Eye (tissue), 1 donor: ENCODE data around the gene PTGES2.

Experiments
- DNase-seq: peaks from one replicate; pipeline ENCODE4 v3.0.0-alpha.2; 2015

The PTGES2 gene

DNA sequence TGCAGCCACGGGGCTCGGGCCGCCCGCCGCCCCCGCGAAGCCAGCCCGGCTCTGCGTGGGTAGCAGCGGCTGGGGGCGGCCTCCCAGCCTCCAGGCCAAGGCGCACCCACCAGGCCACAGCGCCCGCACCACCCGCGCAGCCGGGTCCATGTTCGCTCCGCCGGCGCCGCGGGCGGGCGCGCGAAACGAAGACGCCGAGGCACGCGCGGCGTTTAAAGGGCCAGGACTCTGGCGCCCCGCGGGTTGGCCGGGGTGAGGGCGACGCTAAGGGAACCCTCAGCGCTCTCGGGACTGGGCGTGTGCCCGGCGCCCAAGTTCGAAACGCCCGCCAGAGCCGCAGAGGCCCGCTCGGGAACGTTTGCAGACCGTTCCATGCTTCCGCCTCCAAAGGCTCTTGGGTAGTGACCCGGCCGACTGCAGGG, at the start of gene PTGES2:
PTGES2 (minus strand) TSS at position 162 of the 422 bp plus-strand sequence; CDS start at position 150, 12 bp downstream.
- DNase-seq = peak; percentile 95

DNA sequence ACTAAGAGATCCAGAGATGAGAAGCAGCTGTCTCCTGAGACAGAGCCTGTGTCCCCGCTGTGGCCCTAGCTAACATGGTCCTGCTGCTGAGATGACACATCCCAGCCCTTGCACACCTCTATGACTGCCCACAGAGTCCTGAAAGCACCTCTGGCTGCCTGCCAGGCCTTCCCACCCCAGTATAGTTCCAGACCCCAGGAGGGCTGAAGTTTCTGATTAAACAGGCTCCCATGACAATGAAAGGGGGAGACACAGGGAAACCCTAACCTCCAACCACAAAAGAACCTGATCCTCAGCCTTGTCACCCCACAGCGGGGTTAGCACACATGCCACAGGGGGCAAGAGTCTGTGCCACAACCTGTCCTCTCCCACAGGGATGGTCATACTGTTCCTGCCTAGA, 48.2 kb upstream of the PTGES2 start:
- no peak for DNase-seq

DNA sequence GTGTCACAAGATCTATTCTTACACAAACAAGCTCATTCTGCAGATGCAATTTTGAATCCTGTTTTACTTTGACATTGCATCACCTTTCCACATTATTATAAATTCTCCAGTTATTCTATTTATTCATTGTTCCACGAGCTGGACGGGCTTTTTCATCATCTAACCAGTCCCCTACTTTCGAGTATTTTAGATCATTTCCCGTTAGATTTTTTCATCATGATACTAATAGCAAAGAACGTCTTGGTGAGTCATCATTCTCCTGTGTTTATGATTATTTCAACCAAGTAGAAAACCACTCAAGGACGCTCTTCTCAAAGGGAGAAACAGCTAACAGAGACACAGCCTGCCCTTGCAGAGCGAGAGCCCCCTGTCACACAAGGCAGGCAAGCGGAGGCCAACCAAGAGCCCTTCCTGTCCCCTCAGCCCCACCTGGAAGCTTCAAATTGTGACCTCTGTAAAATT, 47.6 kb upstream of the PTGES2 start:
- DNase-seq = no peak

DNA sequence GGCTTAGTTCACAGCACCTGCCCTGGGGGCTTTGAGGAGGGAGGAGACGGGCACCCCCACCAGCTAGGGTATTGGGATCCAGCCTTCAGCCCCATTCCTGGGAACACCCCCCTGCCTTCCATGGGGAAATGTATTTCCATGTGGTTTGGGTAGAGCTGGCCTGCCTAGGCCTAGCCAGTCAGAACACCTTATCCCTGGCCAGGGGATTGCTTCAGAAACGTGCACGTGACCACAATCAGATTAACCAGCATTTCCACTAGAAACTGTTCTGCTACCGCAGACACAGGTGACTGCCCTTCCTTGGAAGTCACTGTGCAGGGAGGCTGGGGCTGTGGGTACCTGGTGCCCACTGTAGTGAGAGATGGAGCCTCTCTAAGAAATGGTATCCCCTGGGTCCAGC, 46.5 kb upstream of the PTGES2 start:
- DNase-seq = no peak

DNA sequence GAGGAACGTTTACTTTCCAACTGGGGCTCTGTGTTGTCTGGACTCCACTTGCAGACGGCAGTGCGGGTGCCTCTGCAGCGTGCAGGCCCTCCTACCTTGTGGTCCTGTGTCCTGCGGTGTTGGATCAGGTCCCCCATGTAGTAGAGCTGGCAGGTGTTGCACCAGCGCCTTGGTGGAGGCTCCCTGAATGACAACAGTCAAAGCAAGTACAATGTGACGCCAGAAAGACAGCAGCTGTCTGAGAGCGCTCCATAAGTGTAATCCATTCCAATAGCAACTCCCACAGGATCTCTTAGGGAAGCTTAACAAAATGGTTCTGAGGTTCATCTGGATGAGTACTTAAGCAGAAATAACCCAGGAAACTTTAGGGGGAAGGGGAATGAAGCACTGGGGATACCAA, 42.4 kb upstream of the PTGES2 start:
- peak; percentile 45 for DNase-seq

DNA sequence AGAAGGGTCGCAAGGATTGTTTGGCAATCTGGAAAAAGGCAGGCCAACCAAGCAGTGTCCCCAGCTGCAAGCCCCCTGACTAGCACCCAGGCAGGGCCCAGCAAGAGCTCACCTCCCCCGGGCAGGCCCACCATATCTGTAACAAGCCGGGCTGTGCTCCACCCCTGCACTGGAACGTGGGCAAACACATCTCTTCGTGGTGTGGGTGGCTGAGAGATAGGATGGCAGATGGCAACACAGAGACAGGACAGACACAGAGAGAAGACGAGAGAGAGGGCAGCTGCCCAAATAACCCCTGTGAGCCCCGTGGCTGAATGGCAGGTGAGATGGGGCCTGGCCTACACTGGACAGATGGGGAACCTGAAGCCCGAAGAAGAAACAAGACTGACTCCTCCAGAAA, 42.0 kb upstream of the PTGES2 start:
- no peak for DNase-seq

DNA sequence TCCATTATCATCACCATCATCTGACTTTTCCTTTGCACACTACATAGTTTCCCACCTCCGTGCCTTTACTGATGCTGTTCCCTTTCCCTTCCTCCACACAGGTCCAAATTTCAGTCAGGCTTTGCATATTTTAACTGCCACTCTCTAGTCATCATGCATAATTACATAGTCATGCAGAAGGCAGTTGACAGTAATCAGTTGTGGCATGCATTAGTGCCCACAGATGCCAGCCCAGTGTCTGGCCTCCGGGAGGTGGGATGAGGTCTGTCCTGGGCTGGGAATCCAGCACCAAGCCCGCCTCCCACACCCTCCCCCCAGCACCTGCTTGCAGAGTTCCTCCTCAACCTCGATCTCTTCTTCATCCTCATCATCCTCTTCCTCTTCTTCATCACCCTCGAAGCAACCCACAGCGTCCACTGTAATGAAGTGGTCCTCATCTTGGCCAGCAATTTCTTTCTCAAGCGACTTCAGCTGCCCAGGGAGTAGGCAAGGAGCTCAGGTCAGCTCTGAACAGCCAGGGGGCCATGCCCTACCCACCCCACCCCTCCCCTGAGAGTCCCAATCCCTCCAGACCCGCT, 41.3 kb upstream of the PTGES2 start:
- peak; percentile 63 for DNase-seq

DNA sequence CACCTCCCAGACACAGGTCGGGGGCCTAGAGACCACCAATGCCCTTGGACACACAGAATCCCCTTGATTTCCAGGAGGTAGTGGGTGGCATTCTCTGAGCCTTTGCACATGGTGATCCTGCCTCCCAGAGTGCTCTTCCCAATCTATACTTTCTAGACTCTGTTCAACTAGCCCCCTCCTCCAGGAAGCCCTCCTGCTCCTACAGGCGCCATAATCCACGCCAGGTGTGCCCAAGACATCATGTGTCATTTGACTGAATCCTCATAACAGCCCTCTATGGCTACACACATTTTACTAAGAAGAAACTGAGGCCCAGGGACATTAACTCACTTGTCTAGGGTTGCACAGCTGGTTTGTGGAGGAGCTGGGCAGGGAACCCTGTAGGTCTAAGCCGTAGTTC, 39.7 kb upstream of the PTGES2 start:
- DNase-seq = no peak

DNA sequence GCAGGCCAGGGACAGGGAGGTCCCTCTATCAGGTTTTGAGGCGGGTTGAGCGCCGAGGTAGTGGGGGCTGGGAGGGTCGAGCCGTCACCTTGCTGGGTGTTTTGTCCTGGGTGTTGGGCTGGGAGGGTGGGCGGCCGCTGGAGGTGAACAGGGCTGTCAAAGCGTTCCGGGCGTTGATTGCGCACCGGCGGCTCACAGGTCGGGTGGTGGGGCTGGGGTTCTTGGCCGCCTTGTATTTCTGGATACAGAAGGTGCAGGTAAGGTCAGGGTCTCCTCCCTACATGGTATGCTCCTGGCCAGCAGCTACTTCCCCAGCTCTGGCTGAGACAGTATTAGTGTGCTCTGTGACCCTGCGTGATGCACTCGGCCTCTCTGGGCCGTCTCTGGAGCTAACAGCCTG, 38.6 kb upstream of the PTGES2 start:
- no peak for DNase-seq

DNA sequence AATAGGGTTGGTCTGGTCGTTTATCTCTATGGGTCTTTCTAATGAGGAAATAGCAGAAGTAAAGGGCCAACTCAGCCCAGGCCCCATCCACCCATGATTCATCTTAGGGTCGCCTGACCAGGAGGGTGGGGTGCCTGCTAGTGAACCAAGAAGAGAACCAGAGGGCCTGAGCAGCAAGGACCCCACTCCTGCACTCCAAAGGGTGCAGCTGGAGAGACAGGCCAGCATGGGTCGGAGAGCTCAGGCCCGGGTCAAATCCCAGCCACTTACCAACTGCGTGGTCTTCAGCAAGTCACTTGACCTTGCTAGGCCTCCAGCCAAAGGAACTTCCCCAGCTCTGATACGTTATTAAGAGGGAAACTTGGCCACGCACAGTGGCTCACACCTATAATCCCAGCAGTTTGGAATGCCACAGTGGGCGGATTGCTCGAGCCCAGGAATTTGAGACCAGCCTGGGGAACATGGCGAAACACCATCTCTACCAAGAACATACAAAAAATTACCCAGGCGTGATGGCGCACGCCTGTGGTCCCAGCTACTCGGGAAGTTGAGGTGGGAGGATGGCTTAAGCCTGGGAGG, 36.9 kb upstream of the PTGES2 start:
- DNase-seq = no peak

DNA sequence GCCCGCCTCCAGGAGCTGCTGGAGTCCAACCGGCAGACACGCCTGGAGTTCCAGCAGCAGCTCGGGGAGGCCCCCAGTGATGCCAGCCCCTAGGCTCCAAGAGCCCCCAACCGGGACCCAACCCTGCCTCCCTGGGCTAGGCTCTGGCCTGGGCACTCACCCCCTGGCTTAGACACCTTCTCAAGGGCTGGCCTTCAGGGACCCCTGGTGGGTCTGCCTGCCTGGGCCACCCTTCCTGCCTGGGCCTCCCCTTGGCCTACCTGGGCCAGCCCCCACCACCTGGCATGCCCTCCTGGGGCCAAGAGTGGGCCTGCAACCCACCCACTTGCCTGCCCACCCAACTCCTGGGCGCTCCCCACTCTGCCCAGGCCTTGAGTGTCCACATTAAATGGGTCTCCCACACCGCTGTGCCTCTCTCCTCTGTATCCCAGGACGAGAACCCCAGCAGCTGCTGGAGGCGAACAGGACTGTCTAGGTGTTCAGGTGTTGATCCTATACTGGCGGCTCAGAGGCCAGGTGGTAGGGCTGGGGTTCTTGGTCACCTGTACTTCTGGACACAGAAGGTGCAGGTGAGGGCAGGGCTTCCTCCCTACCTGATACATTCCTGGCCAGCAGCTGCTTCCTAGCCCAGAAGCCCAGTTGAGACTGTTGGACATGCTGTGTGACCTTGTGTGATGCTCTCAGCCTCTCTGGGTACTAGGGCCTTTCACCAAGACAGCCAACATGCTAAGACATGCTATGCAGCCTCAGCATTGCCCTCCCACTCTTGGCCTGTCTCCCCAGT, 36.2 kb upstream of the PTGES2 start:
- DNase-seq = no peak

DNA sequence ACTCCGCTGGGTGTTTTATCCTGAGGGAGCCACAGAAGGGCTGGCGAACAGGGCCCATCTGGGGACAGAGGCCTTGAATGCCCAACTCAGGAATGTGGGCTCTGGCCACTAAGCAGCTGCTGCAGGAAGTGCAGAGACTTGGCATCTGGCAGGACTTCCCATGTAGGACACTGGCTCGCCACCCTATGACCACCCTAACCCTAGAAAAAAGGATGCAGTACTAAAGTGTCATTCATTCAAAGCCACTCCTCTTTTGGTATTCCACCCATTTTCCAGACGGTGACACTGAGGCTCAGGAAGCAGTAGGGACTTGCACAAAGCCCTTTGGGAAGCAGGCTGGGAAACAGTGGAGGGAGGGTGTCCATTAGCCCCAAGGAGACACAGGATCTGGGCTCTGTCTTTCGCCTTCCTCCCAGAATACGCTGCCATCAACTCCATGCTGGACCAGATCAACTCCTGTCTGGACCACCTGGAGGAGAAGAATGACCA, 35.5 kb upstream of the PTGES2 start:
- no peak for DNase-seq

DNA sequence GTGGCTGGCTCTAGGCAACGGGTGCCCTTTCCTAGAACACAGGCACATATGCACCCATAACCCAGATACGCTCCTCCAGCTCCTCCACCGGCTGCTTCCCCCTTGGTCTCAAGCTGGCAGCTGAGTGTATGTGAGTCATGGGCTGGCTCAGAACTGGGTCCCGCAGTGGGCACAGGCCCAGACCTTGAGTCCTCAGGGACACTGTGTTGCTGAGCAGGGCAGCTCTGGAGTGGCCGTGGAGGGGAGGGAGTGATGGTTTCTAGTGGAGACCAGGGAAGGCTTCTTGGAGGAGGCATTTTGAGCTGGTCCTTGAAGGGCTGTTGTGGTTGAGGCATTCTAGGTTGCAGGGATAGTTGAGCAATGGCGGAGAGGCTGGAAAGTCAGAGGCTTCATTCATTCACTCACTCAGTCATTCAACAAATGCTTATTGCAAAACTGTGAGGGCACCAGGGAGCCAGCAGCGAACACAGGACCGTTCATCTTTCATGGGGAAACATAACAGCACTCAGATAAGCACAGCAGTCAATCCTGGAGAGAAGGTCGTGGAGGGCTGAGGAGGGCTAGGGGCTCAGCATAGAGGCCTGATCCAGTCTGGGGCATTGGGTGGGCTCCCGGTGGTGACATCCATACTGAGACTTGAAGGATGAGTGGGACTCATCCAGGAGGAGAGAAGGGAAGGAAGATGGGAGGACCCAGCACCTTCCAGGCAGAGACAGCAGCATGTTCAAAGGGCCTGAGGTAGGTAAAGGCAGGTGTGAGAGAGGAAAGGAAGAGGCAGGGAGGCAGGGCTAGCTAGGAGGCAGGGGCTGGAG, 34.9 kb upstream of the PTGES2 start:
- no peak for DNase-seq

DNA sequence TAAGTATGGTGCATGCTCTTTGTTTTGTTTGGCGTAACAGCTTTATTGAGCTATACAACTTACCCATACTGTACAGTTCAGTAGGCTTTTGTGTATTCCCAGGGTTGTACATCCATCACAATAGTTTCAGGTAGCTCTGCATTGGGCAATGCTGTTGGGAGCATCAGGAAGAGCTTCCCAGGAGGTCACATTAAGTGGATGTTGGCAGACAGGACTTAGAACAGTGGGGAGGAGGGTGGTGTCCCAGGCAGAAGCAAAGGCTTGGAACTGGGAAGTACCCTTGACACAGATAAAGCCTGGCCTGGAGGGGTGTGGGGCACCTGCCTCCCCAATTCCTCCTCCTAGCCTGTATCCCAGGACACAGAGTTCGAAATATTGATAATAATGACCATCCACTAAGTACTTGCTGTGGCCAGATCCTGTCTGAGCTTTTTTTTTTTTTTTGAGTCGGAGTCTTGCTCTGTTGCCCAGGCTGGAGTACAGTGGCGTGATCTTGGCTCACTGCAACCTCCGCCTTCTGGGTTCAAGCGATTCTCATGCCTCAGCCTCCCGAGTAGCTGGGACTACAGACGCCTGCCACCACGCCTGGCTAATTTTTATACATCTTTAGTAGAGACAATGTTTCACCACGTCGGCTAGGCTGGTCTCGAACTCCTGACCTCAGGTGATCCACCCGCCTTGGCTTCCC, 33.8 kb upstream of the PTGES2 start:
- DNase-seq = peak; percentile 31

DNA sequence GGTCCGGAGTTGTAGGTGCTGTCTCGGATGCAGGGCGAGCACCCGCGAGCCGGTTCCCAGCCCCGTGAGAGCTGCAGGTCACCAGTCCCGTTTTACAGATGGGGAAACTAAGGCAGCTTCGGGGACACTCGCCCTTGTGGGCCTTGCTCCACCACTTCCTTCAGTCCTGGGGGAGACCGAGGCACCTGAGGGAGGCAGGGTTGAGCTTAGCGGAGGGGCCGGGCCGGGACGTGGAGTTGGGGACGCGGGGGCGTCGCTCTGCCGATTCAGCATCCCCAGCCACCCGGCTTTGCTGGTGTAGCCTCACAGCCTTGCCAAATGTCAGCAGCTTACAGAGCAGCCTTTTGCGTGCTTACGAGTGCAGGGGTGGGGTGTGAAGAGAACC, 33.1 kb upstream of the PTGES2 start:
- DNase-seq = no peak

DNA sequence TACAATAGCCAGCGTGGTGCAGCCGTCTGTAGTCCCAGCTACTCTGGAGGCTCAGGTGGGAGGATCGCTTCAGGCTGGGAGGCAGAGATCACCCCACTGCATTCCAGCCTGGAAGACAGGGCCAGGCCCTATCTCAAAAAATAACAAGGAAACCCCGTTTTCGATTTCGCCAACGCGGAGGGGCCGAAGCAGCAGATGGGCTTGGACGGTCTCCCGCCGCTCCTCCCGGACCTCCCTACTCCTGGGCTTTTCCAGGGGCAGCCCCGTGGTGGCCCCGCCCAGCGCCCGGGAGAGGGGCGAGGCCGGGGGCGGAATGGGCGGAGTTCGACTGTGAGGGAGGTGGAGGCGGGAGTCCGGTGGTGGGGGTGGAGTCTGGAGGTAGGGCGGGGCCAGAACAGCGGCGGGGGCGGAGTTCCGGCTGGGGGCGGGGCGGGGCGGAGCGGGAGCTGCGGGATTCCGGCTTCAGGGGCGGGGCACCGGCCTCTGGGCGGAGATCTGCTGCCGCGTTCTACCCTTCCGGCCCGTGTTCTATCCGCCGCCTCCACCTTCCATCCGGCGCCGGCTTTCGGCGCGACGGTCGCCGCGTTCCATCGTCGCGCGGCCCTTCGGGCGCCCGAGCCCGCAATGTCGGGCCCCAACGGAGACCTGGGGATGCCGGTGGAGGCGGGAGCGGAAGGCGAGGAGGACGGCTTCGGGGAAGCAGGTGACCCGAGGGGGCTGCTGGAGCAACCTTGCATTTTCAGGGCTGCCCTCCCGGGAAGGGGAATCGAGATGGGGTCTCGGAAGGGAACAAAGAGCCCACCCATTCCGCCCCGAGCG, 32.5 kb upstream of the PTGES2 start, which contains the start of gene BBLN:
BBLN (plus strand) TSS at position 482 of the 819 bp plus-strand sequence; CDS start at position 625, 143 bp downstream.
- peak; percentile 98 for DNase-seq

DNA sequence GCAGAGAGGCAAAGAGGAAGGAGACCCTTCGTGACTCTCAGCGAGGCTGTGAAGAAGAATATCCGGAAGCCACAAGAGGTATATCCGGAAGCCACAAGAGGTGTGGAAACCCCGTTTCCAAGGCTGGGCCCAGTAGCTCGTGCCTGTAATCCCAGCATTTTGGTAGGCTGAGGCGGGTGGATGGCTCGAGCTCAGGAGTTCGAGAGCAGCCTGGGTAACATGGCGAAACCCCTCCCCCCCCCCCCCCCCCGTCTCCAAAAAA, 31.9 kb upstream of the PTGES2 start:
- DNase-seq = no peak

DNA sequence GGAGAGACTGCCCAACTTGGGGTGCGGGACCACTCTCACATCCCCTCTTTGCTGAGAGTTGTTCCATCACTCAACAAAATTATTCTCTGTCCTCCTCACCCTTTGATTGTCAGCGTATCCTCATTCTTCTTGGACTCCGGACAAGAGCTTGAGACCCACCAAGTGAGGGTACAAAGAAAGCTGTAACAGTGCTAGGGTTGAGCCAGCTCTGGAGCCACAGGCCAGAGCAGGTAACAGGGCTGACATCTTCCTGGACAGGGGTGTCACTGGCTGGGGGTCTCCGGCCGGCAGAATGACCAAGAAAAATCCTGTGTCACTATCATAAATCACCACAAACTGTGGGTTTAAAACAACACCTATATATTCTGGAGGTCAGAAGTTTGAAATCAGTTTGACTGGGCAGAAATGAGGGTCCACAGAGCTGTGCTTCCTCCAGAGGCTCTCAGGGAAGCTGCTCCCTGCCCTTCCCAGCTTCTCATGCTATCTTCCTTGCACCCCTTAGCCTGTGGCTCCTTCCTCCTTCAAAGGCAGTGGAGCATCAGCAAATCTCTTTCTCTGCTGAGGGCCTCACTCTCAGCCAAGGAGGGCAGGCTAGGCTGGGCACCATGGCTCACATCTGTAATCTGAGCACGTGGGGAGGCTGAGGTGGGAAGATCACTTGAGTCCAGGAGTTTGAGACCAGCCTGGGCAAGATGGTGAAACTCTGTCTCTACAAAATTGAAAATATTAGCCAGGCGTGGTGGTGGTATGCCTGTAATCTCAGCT, 28.4 kb upstream of the PTGES2 start:
- no peak for DNase-seq

DNA sequence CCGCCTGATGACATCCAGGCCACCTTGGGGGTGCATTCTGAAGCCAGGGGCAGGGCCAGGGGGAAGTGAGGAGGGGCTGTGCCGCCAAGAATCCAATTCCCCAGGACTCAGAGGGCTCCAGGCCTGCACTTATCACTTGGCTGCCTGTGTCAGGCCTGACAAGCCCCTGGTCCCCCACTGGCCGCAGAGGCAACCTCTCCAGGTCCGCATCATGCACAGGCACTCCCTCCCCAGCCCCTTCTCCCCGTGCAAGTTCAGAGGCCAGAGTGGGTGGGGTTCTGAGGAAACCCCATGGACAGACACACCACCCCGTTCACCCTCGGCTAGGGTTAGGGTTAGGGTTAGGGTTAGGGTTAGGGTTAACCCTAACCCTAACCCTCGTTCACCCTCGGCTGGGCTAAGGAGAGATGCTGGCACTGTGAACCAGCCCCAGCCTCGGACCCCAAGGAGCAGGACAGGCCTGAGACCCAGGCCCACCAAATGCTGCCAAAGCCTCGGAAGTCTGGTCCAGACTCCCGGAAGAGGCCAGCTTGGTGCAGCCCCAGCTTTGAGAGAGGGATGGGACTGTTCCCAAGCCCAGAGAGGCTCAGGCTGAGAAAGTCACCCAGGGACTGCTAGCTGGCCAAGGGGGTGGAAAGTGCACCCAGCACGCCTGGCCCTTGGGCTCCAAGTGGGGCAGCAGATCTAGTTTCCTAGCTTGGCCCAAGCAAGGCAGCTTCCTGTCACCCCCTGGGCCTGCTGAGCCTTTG, 26.6 kb upstream of the PTGES2 start:
- no peak for DNase-seq
